Neural cell (in vitro differentiated cells): ENCODE data around the gene TMEM185B. TPM values are rescaled to one million over a fixed set of nuclear protein-coding genes. Genes with fewer than 3 reads are reported as not detected.

ENCODE experiments used
- H2AFZ ChIP-seq: fragments of 200-600, 300-800 bp; sonication (generic), shearing (Covaris generic); 2 replicates; pipeline ENCODE4 v1.6.0; 2014; ENCODE audit warnings: low read depth, mild to moderate bottlenecking, antibody characterized with exemption, low read length, moderate library complexity
- H3F3A ChIP-seq: fragments of 200-600 bp; shearing (Covaris generic); 2 replicates; pipeline ENCODE4 v1.6.1; 2016; ENCODE audit warnings: mild to moderate bottlenecking, moderate library complexity, mixed read lengths, antibody characterized with exemption, low read length; ENCODE audit not compliant: insufficient read depth, poor library complexity, severe bottlenecking
- H3K27ac ChIP-seq: fragments of 200-600, 300-800 bp; sonication (generic), shearing (Covaris generic); 2 replicates; pipeline ENCODE4 v1.5.1; 2014; ENCODE audit warnings: mild to moderate bottlenecking, low read length, moderate library complexity
- H3K27me3 ChIP-seq: fragments of 300-800, 200-600 bp; sonication (generic), shearing (Covaris generic); 2 replicates; pipeline ENCODE4 v1.6.0; 2014; ENCODE audit warnings: mild to moderate bottlenecking, low read depth, low read length, moderate library complexity; ENCODE audit not compliant: insufficient read depth
- H3K36me3 ChIP-seq: fragments of 300-800, 200-600 bp; sonication (generic), shearing (Covaris generic); 2 replicates; pipeline ENCODE4 v1.5.1; 2014; ENCODE audit warnings: mild to moderate bottlenecking, antibody characterized with exemption, low read length, moderate library complexity; ENCODE audit not compliant: insufficient read depth
- H3K4me2 ChIP-seq: fragments of 300-800, 200-600 bp; sonication (generic), shearing (Covaris generic); 2 replicates; pipeline ENCODE4 v1.6.0; 2014; ENCODE audit warnings: mild to moderate bottlenecking, low read length
- H3K4me3 ChIP-seq: fragments of 300-800, 200-600 bp; sonication (generic), shearing (Covaris generic); 2 replicates; pipeline ENCODE4 v1.5.1; 2014; ENCODE audit warnings: mild to moderate bottlenecking, low read length, moderate library complexity
- H3K79me2 ChIP-seq: fragments of 200-600 bp; shearing (Covaris generic); replicated peaks from 2 replicates; pipeline ENCODE4 v1.6.0; 2014; ENCODE audit warnings: mild to moderate bottlenecking, low read length, moderate library complexity; ENCODE audit not compliant: insufficient read depth
- H3K9ac ChIP-seq: fragments of 300-800, 200-600 bp; sonication (generic), shearing (Covaris generic); 2 replicates; pipeline ENCODE4 v1.6.1; 2016; ENCODE audit warnings: mild to moderate bottlenecking, low read length, mixed read lengths
- H3K9me2 ChIP-seq: fragments of 200-600 bp; shearing (Covaris generic); 2 replicates; pipeline ENCODE4 v1.6.1; 2016; ENCODE audit warnings: mild to moderate bottlenecking, low read length, mixed read lengths; ENCODE audit not compliant: insufficient read depth
- H3K9me3 ChIP-seq: fragments of 200-600, 300-800 bp; sonication (generic), shearing (Covaris generic); 2 replicates; pipeline ENCODE4 v1.6.1; 2016; ENCODE audit warnings: mild to moderate bottlenecking, mixed run types, low read length, moderate library complexity, mixed read lengths
- H4K20me1 ChIP-seq: fragments of 200-600 bp; shearing (Covaris generic); 2 replicates; pipeline ENCODE4 v1.6.1; 2016; ENCODE audit warnings: mild to moderate bottlenecking, mixed run types; ENCODE audit not compliant: insufficient read depth
- EP300 ChIP-seq: fragments of 450-650 bp; conservative IDR thresholded peaks from 2 replicates; pipeline ENCODE4 v1.6.1; 2014; ENCODE audit warnings: antibody characterized with exemption, mild to moderate bottlenecking, moderate library complexity; ENCODE audit not compliant: poor library complexity, severe bottlenecking
- EZH2 ChIP-seq: fragments of 200-600, 300-800 bp; shearing (Covaris generic), sonication (generic); IDR thresholded peaks from 2 replicates; pipeline ENCODE4 v1.6.1; 2014; ENCODE audit warnings: antibody characterized with exemption, low read length, borderline replicate concordance, mild to moderate bottlenecking; ENCODE audit not compliant: insufficient read depth, poor library complexity, severe bottlenecking
- MXI1 ChIP-seq: fragments of 450-650 bp; conservative IDR thresholded peaks from 2 replicates; pipeline ENCODE4 v1.6.1; 2014; ENCODE audit warnings: antibody characterized with exemption, mild to moderate bottlenecking; ENCODE audit not compliant: poor library complexity, severe bottlenecking
- POLR2AphosphoS5 ChIP-seq: IDR thresholded peaks from 2 replicates; pipeline ENCODE4 v1.6.1; 2012
- RAD21 ChIP-seq: fragments of 450-650 bp; conservative IDR thresholded peaks from 2 replicates; pipeline ENCODE4 v1.6.1; 2014; ENCODE audit warnings: antibody characterized with exemption, mild to moderate bottlenecking, moderate library complexity
- REST ChIP-seq: IDR thresholded peaks from 2 replicates; pipeline ENCODE4 v1.6.1; 2012; ENCODE audit warnings: borderline replicate concordance
- SMC3 ChIP-seq: fragments of 450-650 bp; conservative IDR thresholded peaks from 2 replicates; pipeline ENCODE4 v1.6.1; 2014; ENCODE audit warnings: antibody characterized with exemption, mild to moderate bottlenecking, moderate library complexity; ENCODE audit not compliant: poor library complexity
- TAF1 ChIP-seq: IDR thresholded peaks from 2 replicates; pipeline ENCODE4 v1.6.1; 2012; ENCODE audit warnings: low read depth
- polyA plus RNA-seq: library from polyadenylated mRNA; depleted of rRNA; stranded (reverse); fragments of >200 nt; gene quantifications from 2 replicates; pipeline ENCODE4 v1.2.3, GENCODE V29; 2014
- TF ChIP-seq, protein P1 (sequence below): fragments of 450-650 bp; IDR thresholded peaks from 2 replicates; pipeline ENCODE4 v1.5.1; 2014; ENCODE audit warnings: antibody characterized with exemption, mild to moderate bottlenecking, moderate library complexity; ENCODE audit not compliant: poor library complexity, severe bottlenecking

Gene TMEM185B
- polyA plus RNA-seq, 1 donor from 2014 or later = 4.4 TPM

GRCh38 chr2:120204417-120204816 is 18.8 kb downstream of the TMEM185B start:
- Histone ChIP-seq H3K9me3 (no peaks in the 10 kb centered on the region), H2AFZ (no peak overlapping the region), H3K9me2 (no peaks in the 10 kb centered on the region), H3K27me3 (no peaks in the 10 kb centered on the region), H3F3A (no peaks in the 10 kb centered on the region), H3K36me3 (no peaks in the 10 kb centered on the region), H3K4me2 (no peak overlapping the region), H3K4me3 (no peak overlapping the region), H3K27ac (no peak overlapping the region), H3K9ac (no peak overlapping the region), H3K79me2 (no peaks in the 10 kb centered on the region), H4K20me1 (no peaks in the 10 kb centered on the region)
- TF ChIP-seq TAF1 = no peak
- TF ChIP-seq, protein P1, sequence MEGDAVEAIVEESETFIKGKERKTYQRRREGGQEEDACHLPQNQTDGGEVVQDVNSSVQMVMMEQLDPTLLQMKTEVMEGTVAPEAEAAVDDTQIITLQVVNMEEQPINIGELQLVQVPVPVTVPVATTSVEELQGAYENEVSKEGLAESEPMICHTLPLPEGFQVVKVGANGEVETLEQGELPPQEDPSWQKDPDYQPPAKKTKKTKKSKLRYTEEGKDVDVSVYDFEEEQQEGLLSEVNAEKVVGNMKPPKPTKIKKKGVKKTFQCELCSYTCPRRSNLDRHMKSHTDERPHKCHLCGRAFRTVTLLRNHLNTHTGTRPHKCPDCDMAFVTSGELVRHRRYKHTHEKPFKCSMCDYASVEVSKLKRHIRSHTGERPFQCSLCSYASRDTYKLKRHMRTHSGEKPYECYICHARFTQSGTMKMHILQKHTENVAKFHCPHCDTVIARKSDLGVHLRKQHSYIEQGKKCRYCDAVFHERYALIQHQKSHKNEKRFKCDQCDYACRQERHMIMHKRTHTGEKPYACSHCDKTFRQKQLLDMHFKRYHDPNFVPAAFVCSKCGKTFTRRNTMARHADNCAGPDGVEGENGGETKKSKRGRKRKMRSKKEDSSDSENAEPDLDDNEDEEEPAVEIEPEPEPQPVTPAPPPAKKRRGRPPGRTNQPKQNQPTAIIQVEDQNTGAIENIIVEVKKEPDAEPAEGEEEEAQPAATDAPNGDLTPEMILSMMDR = no peak
- no peak for TF ChIP-seq SMC3
- TF ChIP-seq RAD21 = no peak
- no peak for TF ChIP-seq POLR2AphosphoS5
- TF ChIP-seq MXI1 = no peak
- no peak for TF ChIP-seq EP300
- no peak for TF ChIP-seq EZH2
- TF ChIP-seq REST = no peak

- TF ChIP-seq SMC3 = no peak
- no peak for TF ChIP-seq TAF1
- TF ChIP-seq EZH2 = no peak
- TF ChIP-seq EP300 = no peak
- TF ChIP-seq, protein P1 = no peak
- no peak for TF ChIP-seq MXI1
- TF ChIP-seq POLR2AphosphoS5 = no peak
- no peak for TF ChIP-seq RAD21
- no peak for TF ChIP-seq REST
- Histone ChIP-seq H3K36me3 (no peaks in the 10 kb centered on the region), H2AFZ (no peak overlapping the region), H3F3A (no peaks in the 10 kb centered on the region), H3K4me2 (no peak overlapping the region), H3K4me3 (no peak overlapping the region), H3K9ac (no peak overlapping the region), H3K27ac (no peak overlapping the region), H4K20me1 (no peaks in the 10 kb centered on the region), H3K27me3 (no peaks in the 10 kb centered on the region), H3K9me3 (no peaks in the 10 kb centered on the region), H3K79me2 (no peaks in the 10 kb centered on the region), H3K9me2 (no peaks in the 10 kb centered on the region)
Observed at GRCh38 chr2:120204022-120204405, 19.2 kb downstream of the TMEM185B start.
